OCI-LY1 (cell line): ENCODE data around the gene GPR160.

ENCODE experiments used
- CTCF ChIP-seq: fragments of 200-600 bp; sonication (generic), shearing (Covaris generic); IDR thresholded peaks from 2 replicates; pipeline ENCODE4 v1.5.1; 2017; ENCODE audit warnings: mild to moderate bottlenecking, antibody characterized with exemption, low read length, moderate library complexity, mixed read lengths
- EZH2 ChIP-seq: fragments of 200-600 bp; sonication (generic), shearing (Covaris generic); IDR thresholded peaks from 2 replicates; pipeline ENCODE4 v1.8.0; 2017; ENCODE audit warnings: borderline replicate concordance, mixed run types, mild to moderate bottlenecking, antibody characterized with exemption, low read length, moderate library complexity, mixed read lengths

GRCh38 chr3:170050753-170051152 is 13.0 kb downstream of the GPR160 start:
- no peak for TF ChIP-seq CTCF
- TF ChIP-seq EZH2 = no peak
